AG08395 (cell line): ENCODE data around the gene EPB41.
"Not testable (repeated sequence)": the region's sequence is repeated elsewhere in the genome, so short reads cannot be mapped to it uniquely, and the experiment has no call there.

Source experiments
- DNase-seq: peaks from one replicate; pipeline ENCODE4 v3.0.0; 2012; ENCODE audit warnings: mixed read lengths, low spot score

EPB41 gene

DNA sequence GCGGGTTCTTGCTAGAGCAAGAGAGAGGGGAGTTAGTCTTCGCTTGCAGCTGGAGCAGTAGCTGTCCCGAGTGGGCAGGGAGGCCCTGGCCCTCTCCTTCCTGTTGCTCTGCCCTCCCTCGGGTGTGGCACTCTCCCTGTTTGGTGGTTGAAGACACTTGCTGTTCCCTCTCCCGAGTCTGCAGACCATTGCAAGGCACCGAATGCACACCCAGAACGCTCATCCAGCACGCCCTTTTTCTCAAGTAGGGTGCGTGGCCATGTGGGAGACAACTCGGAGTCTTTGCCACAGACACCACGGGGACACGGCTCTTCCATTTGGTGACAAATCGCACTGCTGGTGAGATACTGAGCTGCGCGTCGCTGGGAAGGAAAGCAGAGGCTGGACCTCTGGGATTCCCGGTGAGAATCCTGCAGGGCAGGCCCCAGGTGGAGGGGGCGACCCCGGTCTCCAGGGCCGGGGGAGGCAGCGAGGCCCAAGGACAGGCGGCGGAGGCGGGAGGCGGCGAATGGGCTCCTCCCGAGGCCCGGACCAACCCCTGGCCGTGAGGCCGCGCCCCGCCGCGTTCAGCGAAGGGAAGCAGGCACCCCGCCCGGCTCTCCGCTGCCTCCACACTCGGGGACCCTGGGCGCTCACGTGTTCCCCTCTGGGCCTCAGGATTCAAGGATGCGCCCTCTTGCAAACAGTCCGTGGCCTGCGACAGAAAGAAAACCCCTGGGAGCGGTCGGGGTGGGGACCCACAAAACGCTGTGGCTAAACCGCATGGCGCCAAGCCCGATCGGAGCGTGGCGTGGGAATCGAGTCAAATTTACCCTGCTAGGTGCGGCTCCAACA lies 219.7 kb downstream of the EPB41 start:
- no peak for DNase-seq

DNA sequence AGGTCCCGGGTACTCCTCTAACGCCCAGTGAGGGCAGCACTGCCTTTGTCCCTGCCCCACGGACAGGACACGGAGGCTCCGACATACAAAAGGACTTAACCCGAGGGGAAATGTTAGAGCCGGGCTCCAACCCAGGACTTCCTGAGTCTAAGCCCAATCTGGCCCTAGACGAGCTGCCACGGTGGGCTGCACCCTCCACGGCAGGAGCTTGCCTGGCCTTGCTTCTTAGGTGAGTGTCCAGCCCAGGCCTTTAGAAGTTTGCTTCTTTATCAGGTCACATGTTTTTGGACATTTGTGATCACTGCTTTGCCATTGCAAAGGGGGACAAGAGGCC lies 220.3 kb downstream of the EPB41 start:
- DNase-seq: no peak

DNA sequence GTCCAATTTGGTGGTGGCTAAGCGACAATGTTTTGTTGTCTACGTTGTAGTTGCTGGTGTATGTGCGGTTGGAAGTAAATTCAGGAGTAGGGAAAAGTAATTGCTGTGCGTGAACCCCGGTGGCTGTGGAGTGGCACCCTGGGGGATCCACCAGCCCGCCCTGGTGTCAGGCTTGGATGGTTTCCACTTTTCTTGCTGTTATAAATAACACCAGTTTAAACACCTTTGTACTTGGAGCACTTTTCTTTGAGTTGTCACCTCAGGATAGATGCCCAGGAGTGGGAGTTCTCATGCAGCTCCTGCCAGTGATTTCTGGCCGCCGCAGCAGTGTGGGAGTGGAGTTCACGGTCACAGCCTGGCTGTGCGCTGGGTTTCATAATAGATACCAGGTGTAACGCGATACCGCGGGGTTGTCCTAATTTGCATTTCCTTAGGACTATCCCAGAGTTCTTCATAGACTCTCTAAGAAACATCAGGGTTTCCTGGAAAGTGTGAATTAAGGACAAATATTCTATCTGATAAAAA lies 222.1 kb downstream of the EPB41 start:
- DNase-seq: peak; percentile 48

DNA sequence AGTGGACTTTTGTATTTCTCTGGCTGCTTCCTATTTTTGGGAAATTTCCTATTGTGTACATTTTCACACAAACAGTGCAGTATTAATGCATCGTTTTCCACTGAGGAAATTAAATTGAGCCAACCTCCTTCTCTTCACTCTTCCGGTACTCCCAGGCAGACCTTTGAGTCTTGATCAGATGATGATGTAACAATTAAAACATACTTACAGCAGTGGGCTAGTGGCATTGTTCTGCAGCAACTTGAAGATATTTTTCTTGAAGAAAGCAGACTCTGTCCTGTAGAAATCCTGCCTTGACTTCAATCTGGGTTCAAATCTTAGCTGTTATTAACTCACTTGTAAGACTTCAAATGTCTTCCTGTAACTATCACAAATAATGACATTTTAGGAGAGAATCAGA lies 228.3 kb downstream of the EPB41 start:
- DNase-seq: no peak

DNA sequence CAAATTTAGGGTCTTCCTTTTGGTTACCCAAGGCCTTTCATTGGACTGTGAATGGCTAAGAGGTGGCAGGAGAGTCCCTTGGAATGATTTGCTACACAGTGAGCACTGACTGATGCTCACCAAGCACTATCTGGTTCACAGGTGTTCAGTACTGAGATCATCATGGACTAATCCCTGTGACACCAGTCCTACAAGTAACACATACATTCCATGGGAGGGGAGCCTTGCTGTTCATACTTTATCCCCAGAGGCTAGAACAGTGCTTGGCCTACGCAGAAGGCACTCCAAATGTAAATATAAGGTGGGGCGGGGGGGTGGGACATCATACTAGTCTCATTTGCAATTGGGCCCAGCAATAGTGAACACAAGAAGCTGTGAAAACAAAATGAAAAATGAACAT lies 229.8 kb downstream of the EPB41 start:
- no peak for DNase-seq

DNA sequence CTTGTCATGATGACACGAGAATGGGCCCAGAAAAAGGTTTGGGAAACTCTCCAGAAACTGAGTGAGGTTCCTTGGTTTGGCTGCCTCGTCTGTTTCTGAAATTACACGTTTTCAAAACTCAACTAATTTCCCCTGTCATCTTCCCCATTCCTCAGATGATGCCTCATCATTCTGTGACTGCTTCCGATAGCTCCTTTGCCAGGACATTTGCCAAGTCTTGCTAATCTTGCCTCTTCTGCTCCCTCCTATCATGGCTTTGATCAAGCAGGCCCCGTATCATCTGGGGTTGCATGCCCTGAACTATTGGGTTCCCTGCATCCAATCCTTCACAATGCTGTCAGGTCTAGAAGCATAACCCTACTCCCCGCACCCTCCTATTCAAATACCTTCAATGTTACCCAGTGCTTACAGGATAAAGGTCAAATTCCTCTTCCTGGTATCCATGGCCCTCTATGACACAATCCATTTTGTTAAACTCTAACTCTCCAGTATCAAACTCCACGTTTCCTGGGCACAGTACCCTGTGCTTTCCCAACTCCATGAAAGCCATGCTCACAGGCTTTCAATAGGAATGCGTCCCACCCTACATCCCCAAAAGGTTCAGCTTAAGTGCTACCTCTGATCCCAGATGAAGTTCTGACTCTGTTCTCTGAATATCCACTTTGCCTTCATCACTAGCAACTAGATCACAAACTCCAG lies 231.5 kb downstream of the EPB41 start:
- DNase-seq: peak; percentile 85

DNA sequence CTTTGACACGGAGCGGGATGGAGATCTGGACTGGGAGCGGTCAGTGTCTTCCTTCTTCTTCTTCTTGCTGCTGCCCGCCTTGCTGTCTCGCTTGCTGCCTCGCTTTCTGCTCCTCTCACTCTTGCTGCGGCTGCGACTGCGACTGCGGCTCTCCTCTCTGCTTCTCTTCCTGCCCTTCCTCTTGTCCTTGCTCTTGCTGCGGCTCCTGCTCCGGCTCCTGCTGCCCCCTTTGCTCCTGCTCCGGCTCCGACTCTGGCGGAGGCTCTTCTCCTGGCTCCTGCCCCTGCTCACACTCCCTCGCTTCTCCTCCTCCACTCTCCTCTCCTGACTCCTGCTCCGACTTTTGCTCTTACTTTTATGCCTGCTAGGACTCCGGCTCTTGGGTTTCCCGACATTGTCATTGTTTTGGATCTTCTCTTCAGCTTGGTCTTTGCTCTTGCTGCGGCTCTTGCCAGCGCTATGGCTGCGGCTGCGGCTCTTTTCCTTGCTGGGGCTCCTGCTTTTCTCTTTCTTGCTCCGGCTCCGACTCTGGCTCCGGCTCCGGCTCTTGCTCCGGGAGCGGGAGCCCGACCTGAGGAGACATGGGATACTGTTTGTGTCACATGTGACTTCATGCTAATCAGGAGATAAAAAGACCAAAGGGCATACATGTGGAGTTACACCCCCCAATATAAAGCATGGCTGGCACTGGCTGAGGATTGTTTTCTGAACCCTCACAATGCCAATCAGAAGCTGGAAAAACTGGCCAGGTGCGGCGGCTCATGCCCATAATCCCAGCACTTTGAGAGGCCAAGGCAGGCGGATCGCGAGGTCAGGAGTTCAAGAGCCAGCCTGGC lies 234.5 kb downstream of the EPB41 start:
- DNase-seq: no peak

DNA sequence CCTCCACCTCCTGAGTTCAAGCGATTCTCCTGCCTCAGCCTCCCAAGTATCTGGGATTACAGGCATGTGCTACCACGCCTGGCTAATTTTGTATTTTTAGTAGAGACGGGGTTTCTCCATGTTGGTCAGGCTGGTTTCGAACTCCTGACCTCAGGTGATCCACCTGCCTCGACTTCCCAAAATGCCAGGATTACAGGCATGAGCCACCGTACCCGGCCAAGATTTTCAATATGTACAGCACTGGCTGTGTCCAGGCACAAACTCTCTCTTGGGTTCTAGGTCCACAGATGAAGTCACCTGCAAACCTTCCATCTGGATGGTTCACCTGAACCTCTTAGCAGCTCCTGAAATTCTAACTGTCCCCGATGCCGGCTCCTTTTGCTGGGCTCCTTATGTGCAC lies 236.0 kb downstream of the EPB41 start:
- DNase-seq: not testable (repeated sequence)

DNA sequence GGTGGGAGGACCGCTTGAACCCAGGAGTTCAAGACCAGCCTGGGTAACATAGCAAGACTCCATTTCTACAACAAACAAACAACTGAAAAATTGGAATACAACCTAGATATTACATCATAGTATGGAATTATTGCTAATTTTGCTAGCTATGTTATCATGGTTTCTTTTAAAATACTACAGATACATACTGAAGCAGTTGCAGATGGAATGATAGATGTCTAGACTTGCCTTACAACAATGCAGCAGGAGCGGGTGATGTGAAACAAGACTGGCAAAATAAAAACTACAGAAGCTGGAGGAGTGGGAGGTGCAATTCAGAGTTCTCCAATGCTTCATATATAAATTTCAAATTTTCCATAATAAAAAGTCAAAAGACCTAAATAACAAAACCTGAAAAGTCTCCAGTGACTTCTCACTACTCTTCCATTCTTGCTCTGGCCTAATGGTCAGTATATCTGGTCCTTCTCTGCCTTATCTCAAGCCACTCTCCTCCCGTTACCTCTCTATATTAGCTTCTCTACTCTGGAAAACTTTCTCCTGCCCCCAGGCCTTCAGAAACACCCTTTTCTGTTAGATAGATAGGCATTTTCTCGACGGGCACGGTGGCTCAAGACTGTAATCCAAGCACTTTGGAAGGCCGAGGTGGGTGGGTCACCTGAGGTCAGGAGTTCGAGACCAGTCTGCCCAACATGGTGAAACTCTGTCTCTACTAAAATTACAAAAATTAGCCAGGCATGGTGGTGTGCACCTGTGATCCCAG lies 237.9 kb downstream of the EPB41 start:
- no peak for DNase-seq

DNA sequence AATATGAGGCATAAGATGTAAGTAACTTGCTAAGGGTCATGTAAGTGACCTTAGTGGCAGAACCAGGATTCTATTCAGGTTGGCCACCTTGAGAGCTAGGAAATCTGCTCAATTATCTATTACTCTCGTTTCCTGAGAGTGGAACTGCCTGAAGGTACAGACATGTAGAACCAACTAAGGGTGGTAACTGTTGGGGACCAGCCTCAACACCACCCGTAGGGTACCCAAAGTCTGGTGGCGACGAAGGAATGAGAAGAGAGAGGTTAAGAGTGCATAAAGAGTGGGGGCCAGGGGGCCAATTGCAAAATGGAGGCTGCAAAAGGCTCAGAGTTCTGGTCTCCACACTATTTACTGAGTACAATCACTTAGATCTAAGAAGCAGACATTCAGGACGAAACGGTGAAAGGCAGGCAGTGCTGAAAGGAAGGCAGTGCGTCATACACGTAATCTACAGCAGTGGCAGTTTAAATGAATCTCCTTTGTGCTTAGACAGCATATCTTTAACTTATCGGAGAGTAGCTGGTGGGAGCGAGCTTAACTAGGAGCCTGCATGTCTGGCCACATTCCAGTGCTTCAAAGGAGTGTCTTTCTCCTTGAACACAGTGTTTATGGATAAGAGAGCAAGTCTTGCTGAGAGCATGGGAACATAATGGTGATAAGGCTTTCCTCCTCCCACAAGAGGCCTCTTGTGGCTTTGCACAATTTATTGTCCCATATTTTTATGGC lies 242.3 kb downstream of the EPB41 start:
- DNase-seq: no peak

DNA sequence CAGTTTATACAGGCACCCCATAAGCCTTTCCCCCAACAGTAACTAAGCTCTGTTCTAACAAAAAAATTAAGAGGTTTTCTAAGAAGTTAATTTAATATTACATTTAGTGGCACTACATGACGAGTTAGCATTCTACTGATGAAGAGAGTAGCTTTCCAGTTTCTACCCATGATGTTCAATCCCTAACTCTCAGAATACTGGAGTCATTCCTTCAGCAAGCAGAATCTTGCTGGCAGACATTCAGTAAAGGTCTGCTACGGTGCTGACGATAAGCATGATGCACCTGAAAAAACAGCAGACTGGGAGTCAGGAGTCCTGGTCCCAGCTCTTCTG lies 242.9 kb downstream of the EPB41 start:
- DNase-seq: no peak

DNA sequence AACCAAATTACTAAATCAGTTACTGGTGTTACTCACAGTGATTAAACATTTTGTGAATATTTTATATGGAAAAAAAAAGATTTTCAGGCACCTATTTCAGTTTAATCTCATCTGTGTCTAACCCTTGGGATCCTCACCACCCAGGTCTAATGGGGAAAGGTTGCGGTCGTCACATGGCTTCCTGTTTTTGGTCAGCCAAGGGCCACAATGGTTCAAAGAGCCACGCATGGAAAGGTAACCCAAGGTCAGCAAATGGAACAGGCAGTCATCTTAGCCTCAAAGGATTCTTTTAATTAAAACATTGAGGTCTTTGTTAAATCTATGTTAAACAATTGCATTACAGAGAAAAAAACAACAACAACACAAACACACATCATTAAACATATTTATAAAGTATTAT lies 245.4 kb downstream of the EPB41 start:
- DNase-seq: no peak

DNA sequence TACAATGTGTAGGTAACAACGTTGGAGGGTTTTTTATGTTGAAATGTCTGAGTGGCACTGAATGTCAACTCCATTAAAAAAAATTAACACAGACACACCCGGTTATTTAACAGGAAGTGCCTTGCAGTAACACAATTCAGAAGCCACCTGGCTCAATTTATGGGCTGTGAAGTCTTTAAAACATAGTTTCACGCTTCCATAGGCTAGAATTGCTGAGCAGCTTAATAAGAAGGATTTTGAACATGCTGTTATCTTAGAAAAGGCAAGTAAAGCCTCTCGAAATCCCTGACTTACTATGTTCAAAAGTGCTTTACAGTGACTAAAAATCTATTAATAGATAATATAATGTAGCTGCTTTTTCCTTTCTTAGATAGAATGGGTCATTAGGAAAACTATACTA lies 247.7 kb downstream of the EPB41 start:
- no peak for DNase-seq

DNA sequence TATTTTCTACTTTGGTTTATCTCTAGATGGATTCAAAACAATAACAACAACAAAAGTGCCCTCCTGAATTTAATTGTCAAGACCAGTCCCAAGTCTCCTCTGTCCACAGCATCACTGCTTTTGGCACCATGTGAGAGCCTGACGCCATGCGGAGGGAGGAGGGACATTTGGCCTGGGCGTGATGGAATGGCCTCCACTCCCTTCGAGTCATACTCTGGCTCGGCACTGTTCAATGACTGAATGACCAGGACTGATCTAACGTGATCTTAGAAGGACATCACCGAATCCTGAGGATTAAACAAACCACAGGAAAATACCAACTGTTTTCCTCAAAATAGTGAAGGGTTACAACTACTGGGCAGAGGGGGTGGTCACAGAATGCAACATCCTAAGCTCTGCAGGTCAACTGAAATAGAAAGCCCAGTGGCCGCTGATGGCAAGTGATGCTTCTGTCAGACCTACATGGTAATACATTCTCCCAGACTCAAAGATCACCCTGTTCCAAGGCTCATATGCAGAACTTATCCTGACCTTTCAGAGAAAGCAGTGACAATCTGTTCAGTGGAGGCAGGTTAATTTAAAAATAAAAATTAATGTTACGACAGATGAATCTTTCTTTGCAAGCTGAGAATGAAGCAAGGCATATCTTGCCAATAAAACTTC lies 248.2 kb downstream of the EPB41 start:
- peak; percentile 52 for DNase-seq

DNA sequence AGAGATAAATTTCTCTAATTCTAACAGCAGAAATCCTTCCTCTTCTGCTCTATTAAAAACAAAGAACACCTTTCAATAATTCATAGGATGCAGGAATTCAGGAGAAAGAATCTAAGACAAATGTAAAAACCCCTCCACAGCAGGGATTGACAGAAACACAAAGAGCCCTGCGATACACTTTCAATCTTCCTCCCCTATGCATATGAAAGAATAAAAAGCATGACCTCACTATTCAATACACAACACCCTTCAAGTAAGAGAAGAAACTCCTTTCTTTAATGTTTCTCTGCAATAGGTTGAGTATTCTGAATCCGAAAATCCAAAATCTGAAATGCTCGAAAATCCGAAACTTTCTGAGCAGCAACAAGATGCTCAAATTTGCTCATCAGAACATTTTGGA lies 250.2 kb downstream of the EPB41 start:
- DNase-seq: no peak

DNA sequence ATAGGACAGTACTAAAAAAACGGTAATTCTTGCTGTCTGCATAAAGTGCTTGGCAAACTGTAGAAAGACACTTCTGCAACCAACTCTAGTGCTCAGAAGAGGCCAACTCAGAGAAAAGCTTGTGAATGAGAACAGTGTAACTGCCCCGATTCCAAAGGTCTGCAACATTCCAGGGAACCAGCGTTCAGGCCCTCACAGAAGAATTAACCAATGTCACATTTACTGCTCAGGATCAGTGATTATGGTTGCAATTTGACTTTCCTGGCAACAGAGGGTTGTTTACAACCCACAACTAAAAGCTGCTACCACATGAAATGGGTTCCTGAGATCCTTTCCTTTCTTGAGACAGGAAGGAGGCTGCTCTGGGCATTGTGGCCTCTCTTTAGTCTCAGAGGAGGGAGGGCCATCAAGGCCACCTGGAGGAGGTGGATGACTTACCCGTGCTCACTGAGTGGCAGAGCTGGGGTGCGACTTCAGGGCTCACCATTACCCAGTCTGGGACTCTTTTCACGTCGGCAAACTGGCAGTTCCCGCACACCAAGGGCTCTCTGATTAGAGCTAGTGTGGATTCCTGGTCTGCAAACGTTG lies 252.0 kb downstream of the EPB41 start:
- DNase-seq: no peak

DNA sequence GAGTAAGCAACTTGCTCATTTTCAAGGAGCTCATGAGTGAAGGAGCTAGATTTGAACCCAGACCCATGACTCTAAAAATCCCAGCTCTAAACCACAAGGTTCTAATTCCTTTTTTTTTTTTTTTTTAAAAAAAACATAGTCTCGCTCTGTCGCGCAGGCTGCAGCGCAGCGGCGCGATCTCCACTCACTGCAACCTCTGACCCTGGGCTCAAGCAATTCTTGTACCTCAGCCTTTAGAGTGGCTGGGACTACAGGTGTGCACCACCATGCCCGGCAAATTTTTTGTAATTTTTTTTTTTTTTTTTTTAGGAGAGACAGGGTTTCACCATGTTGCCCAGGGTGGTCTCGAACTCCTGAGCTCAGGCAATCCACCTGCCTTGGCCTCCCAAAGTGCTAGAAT lies 253.5 kb downstream of the EPB41 start:
- no peak for DNase-seq
